A549 (cell line): ENCODE measurements around the gene EIF3A. TPM values are rescaled to one million over a fixed set of nuclear protein-coding genes. Genes with fewer than 3 reads are reported as not detected.

Experiments
- ATAC-seq, 2 experiments: fragments of 200-7000 bp in 1 of 2; fragments of >200 bp in 1 of 2; cut with Nextera tagmentation in 1 of 2; cut with Tn5 transposase in 1 of 2; 3 replicates each; pipeline versions ENCODE4 v1.8.0 to v1.9.1; 2018 to 2020; ENCODE audit warnings: mild to moderate bottlenecking in 1 of 2, moderate library complexity in 1 of 2
- CTCF ChIA-PET: fragments of 300-600 bp; sonication (Branson Sonifier 250); formaldehyde crosslinking; extraction: SDS; loops from one replicate; lab custom pipeline; 2021; ENCODE audit warnings: antibody characterized with exemption, inconsistent platforms; lab: Yijun Ruan, JAX
- POLR2A ChIA-PET: fragments of 350-600 bp; formaldehyde crosslinking; extraction: SDS; loops from one replicate; lab custom pipeline; 2021; ENCODE audit warnings: antibody characterized with exemption, inconsistent platforms; lab: Yijun Ruan, JAX
- DNase-seq, 2 experiments: peaks; one replicate each; pipeline versions ENCODE4 v3.0.0 to v3.0.0-alpha.2; 2011 to 2016; ENCODE audit warnings: low read depth in 1 of 2, low spot score in 1 of 2
- FAIRE-seq: peaks from 2 replicates; lab custom pipeline; 2011; peaks lifted over from hg19 to GRCh38; lab: Jason Lieb, UNC
- H3K27ac ChIP-seq, 2 experiments: fragments of >200 bp; sonication (Bioruptor Twin); formaldehyde crosslinking; 3 replicates each; pipeline ENCODE4 v1.5.1; 2016 to 2017
- H3K4me1 ChIP-seq: fragments of >200 bp; sonication (Bioruptor Twin); formaldehyde crosslinking; 3 replicates; pipeline ENCODE4 v1.6.1; 2016
- H3K4me2 ChIP-seq: fragments of >200 bp; sonication (Bioruptor Twin); formaldehyde crosslinking; 3 replicates; pipeline ENCODE4 v1.6.1; 2016
- H3K4me3 ChIP-seq: fragments of >200 bp; sonication (Bioruptor Twin); formaldehyde crosslinking; 3 replicates; pipeline ENCODE4 v1.5.1; 2016
- H3K9me3 ChIP-seq: fragments of >200 bp; sonication (Bioruptor Twin); formaldehyde crosslinking; 3 replicates; pipeline ENCODE4 v1.6.1; 2016
- BCL3 ChIP-seq: fragments of >200 bp; sonication (Bioruptor Twin); formaldehyde crosslinking; IDR thresholded peaks from 3 replicates; pipeline ENCODE4 v1.6.1; 2016
- CHD2 ChIP-seq: fragments of 150-350 bp; IDR thresholded peaks from 2 replicates; pipeline ENCODE4 v1.6.1; 2014; ENCODE audit warnings: low read length; ENCODE audit not compliant: partially characterized antibody
- CHD4 ChIP-seq: fragments of 200-600 bp; sonication (generic); IDR thresholded peaks from 2 replicates; pipeline ENCODE4 v1.6.1; 2016; ENCODE audit warnings: antibody characterized with exemption, mild to moderate bottlenecking, borderline replicate concordance
- EHF ChIP-seq: fragments of 250-450 bp; sonication (Bioruptor Pico); IDR thresholded peaks from 2 replicates; pipeline ENCODE4 v1.5.0; 2020; ENCODE audit warnings: mild to moderate bottlenecking
- EHMT2 ChIP-seq: fragments of 200-600 bp; sonication (generic); IDR thresholded peaks from 2 replicates; pipeline ENCODE4 v1.6.1; 2016; ENCODE audit warnings: antibody characterized with exemption, low read depth, mild to moderate bottlenecking, moderate library complexity
- FOSB ChIP-seq: fragments of 250-450 bp; sonication (Bioruptor Pico); IDR thresholded peaks from 2 replicates; pipeline ENCODE4 v1.5.0; 2020; ENCODE audit warnings: mild to moderate bottlenecking, moderate library complexity
- FOXS1 ChIP-seq: fragments of 250-450 bp; sonication (Bioruptor Pico); IDR thresholded peaks from 2 replicates; pipeline ENCODE4 v1.5.0; 2020; ENCODE audit warnings: mild to moderate bottlenecking, moderate library complexity
- HDAC2 ChIP-seq: fragments of 200-600 bp; sonication (generic); IDR thresholded peaks from 2 replicates; pipeline ENCODE4 v1.6.1; 2016
- HOXA7 ChIP-seq: fragments of 250-450 bp; sonication (Bioruptor Pico); IDR thresholded peaks from 2 replicates; pipeline ENCODE4 v1.5.0; 2020; ENCODE audit warnings: mild to moderate bottlenecking, moderate library complexity
- HOXB5 ChIP-seq: fragments of 250-450 bp; sonication (Bioruptor Pico); IDR thresholded peaks from 2 replicates; pipeline ENCODE4 v1.5.0; 2020; ENCODE audit warnings: mild to moderate bottlenecking, moderate library complexity
- JUN ChIP-seq, 2 experiments: fragments of >200 bp; sonication (Bioruptor Twin); formaldehyde crosslinking; IDR thresholded peaks; 2 replicates in 1 of 2; 3 replicates in 1 of 2; pipeline ENCODE4 v1.6.1; 2016 to 2017
- JUNB ChIP-seq: fragments of >200 bp; sonication (Bioruptor Twin); formaldehyde crosslinking; IDR thresholded peaks from 2 replicates; pipeline ENCODE4 v1.6.1; 2016
- KDM1A ChIP-seq: fragments of 200-600 bp; sonication (generic); IDR thresholded peaks from 2 replicates; pipeline ENCODE4 v1.6.1; 2016; ENCODE audit warnings: low read depth, mild to moderate bottlenecking
- KDM5A ChIP-seq: fragments of 200-600 bp; sonication (generic); IDR thresholded peaks from 2 replicates; pipeline ENCODE4 v1.6.1; 2016; ENCODE audit warnings: antibody characterized with exemption, mild to moderate bottlenecking
- NFE2L2 ChIP-seq: fragments of 150-350 bp; conservative IDR thresholded peaks from 2 replicates; pipeline ENCODE4 v1.6.1; 2014; ENCODE audit warnings: low read length
- PBX3 ChIP-seq: IDR thresholded peaks from 2 replicates; pipeline ENCODE4 v1.6.1; 2012
- PHF8 ChIP-seq: fragments of 200-600 bp; sonication (generic); IDR thresholded peaks from 2 replicates; pipeline ENCODE4 v1.6.1; 2016; ENCODE audit warnings: low read depth, mild to moderate bottlenecking, antibody characterized with exemption, moderate library complexity, borderline replicate concordance
- POLR2AphosphoS2 ChIP-seq: conservative IDR thresholded peaks from 2 replicates; pipeline ENCODE4 v1.6.1; 2012; ENCODE audit warnings: low read length, improper control_type of control experiment, inconsistent platforms
- RAD21 ChIP-seq, 2 experiments: fragments of >200 bp in 1 of 2; sonication (Bioruptor Twin) in 1 of 2; formaldehyde crosslinking in 1 of 2; IDR thresholded peaks in 1 of 2; conservative IDR thresholded peaks in 1 of 2; 2 replicates in 1 of 2; 3 replicates in 1 of 2; pipeline ENCODE4 v1.6.1; 2012 to 2018; ENCODE audit warnings: inconsistent platforms in 1 of 2
- RARB ChIP-seq: fragments of 250-450 bp; sonication (Bioruptor Pico); IDR thresholded peaks from 2 replicates; pipeline ENCODE4 v1.8.0; 2021; ENCODE audit warnings: mild to moderate bottlenecking, moderate library complexity
- RCOR1 ChIP-seq: fragments of 150-350 bp; IDR thresholded peaks from 2 replicates; pipeline ENCODE4 v1.6.1; 2014; ENCODE audit warnings: antibody characterized with exemption, low read length, low read depth
- SREBF2 ChIP-seq: fragments of 450-650 bp; IDR thresholded peaks from 2 replicates; pipeline ENCODE4 v1.6.1; 2014; ENCODE audit warnings: mild to moderate bottlenecking, moderate library complexity
- TFCP2L1 ChIP-seq: fragments of 250-450 bp; sonication (Bioruptor Pico); IDR thresholded peaks from 2 replicates; pipeline ENCODE4 v1.5.0; 2021; ENCODE audit warnings: mild to moderate bottlenecking
- TP53 ChIP-seq: fragments of 250-450 bp; sonication (Bioruptor Pico); IDR thresholded peaks from 2 replicates; pipeline ENCODE4 v1.5.0; 2021; ENCODE audit warnings: mild to moderate bottlenecking, moderate library complexity
- USF2 ChIP-seq: fragments of 450-650 bp; IDR thresholded peaks from 2 replicates; pipeline ENCODE4 v1.6.1; 2014; ENCODE audit warnings: antibody characterized with exemption
- ZC3H11A ChIP-seq: fragments of 450-650 bp; IDR thresholded peaks from 2 replicates; pipeline ENCODE4 v1.6.1; 2014; ENCODE audit warnings: antibody characterized with exemption, mild to moderate bottlenecking
- ZNF302 ChIP-seq: fragments of 250-450 bp; sonication (Bioruptor Pico); IDR thresholded peaks from 2 replicates; pipeline ENCODE4 v1.9.0; 2021; ENCODE audit warnings: inconsistent platforms, mild to moderate bottlenecking, moderate library complexity
- ZSCAN20 ChIP-seq: fragments of 250-450 bp; sonication (Bioruptor Pico); IDR thresholded peaks from 2 replicates; pipeline ENCODE4 v1.8.0; 2022; ENCODE audit warnings: mild to moderate bottlenecking, moderate library complexity
- WGBS: methylation state at CpG from one replicate; pipeline ENCODE4 v1.1.6; 2017; ENCODE audit errors: missing lambda C conversion rate; 5-methylcytosine and 5-hydroxymethylcytosine counted together
- polyA plus RNA-seq, 4 experiments: library from polyadenylated mRNA; depleted of rRNA in 3 of 4; stranded (reverse); fragments of >200 nt; fragmentation: RNase III in 1 of 4; extraction: RNeasy Plus Mini Kit Qiagen cat#74134 plus additional on column Dnase treatment in 1 of 4; gene quantifications; 2 replicates in 3 of 4; 3 replicates in 1 of 4; pipeline ENCODE4 v1.2.3, GENCODE V29; 2011 to 2017
- TF ChIP-seq, protein P1 (sequence below): IDR thresholded peaks from 2 replicates; pipeline ENCODE4 v1.6.1; 2012
- TF ChIP-seq, protein P2 (sequence below): fragments of 250-450 bp; sonication (Bioruptor Pico); IDR thresholded peaks from 2 replicates; pipeline ENCODE4 v1.5.0; 2020; ENCODE audit warnings: low read depth, mild to moderate bottlenecking, moderate library complexity
- TF ChIP-seq, protein P3 (sequence below): fragments of >200 bp; sonication (Bioruptor Twin); formaldehyde crosslinking; IDR thresholded peaks from 2 replicates; pipeline ENCODE4 v1.6.1; 2016

EIF3A gene
- polyA plus RNA-seq, 2 of the 4 experiments (the other 2 are of a cell fraction), result 71.0 to 154 TPM

GRCh38 chr10:119073584-119073983, 7.0 kb downstream of the EIF3A start:
- DNase-seq (no peak), ATAC-seq (no peak), FAIRE-seq (no peak)
- POLR2A ChIA-PET, result no interaction called here
- H3K27ac ChIP-seq, result no peak overlapping the region
- H3K4me2 ChIP-seq, result no peak overlapping the region
- CTCF ChIA-PET, result no interaction called here
- H3K4me3 ChIP-seq, result no peak overlapping the region
- peaks cover 38% of the 10 kb centered on the region for H3K4me1 ChIP-seq
- TF ChIP-seq EHMT2 (no peak), PHF8 (no peak), ZC3H11A (no peak), RCOR1 (no peak), CHD4 (no peak), BCL3 (no peak), RARB (CRISPR knock-in tag) (no peak), FOSB (no peak), POLR2AphosphoS2 (no peak), HOXA7 (CRISPR knock-in tag) (no peak), USF2 (no peak), CHD2 (no peak), FOXS1 (no peak), EHF (no peak), HDAC2 (no peak), TFCP2L1 (CRISPR knock-in tag) (no peak), SREBF2 (no peak), KDM5A (no peak), RAD21 (conservative IDR thresholded peaks at IDR 0.05 in 1 of 2, IDR thresholded peaks at IDR 0.05 in 1 of 2) (no peak)
- TF ChIP-seq, protein P1, sequence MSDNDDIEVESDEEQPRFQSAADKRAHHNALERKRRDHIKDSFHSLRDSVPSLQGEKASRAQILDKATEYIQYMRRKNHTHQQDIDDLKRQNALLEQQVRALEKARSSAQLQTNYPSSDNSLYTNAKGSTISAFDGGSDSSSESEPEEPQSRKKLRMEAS, result no peak
- H3K9me3 ChIP-seq, result no peaks in the 10 kb centered on the region
- 87% methylated on average over 6 of the region's 6 CpGs for WGBS

DNA sequence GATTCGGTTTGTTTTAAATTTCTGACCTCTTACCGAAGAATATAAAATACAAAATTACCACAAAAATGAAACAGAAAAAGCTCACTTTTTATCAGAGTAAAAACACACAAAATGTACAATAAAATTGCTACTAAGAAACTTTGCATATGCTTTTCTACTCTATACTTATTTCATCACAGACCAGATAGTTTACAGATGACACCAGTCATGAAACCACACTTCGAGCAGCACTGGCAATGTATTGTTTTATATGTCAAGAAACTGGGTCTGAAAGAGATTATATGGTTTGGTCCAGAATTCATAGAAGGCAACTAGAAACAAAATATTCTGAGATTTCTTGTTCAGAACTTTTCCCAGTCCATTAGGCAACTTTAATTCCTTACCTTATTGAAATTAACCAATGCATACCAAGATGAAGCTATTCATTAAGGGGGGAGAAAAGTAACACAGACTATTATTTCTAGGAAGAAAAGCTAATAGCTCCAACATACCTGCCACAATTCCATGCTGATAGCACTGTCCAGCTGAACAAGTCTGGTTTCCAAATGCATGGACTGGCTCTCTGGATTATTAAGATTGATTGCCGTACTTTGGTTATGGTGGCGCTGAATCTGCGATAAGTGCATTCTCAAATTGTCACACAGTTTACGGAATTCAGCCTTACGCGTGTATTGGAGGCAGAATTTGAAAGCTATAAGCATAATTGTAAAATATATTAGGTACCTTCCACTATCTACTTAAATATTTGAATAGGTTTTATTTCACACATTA, 10.0 kb downstream of the EIF3A start:
- CTCF ChIA-PET, result no interaction called here
- FAIRE-seq (no peak), ATAC-seq (no peak), DNase-seq (no peak)
- peaks cover 13% of the 10 kb centered on the region for H3K4me1 ChIP-seq
- H3K27ac ChIP-seq, result no peak overlapping the region
- no peaks in the 10 kb centered on the region for H3K9me3 ChIP-seq
- WGBS, result 93% methylated on average over 9 of the region's 9 CpGs
- H3K4me3 ChIP-seq, result no peak overlapping the region
- POLR2A ChIA-PET, result interaction anchor here (0.6 kb wide), 1 partner anchor 17 kb away, joined by 3 read pairs; no protein-coding TSS in a partner anchor
- H3K4me2 ChIP-seq, result no peak overlapping the region
- TF ChIP-seq HOXB5, result no peak
- TF ChIP-seq ZSCAN20 (CRISPR knock-in tag), result no peak
- no peak for TF ChIP-seq JUNB
- TF ChIP-seq TFCP2L1 (CRISPR knock-in tag), result no peak
- TF ChIP-seq KDM1A, result no peak
- TF ChIP-seq TP53 (CRISPR knock-in tag), result no peak
- TF ChIP-seq, protein P1, result no peak
- no peak for TF ChIP-seq FOXS1
- TF ChIP-seq KDM5A, result no peak
- TF ChIP-seq JUN (IDR thresholded peaks at IDR 0.05), result no peak
- no peak for TF ChIP-seq HDAC2
- TF ChIP-seq ZC3H11A, result no peak
- TF ChIP-seq RARB (CRISPR knock-in tag), result no peak
- no peak for TF ChIP-seq EHF
- no peak for TF ChIP-seq RAD21 (conservative IDR thresholded peaks at IDR 0.05 in 1 of 2, IDR thresholded peaks at IDR 0.05 in 1 of 2)
- no peak for TF ChIP-seq ZNF302 (CRISPR knock-in tag)
- no peak for TF ChIP-seq PBX3
- TF ChIP-seq NFE2L2, result no peak
- TF ChIP-seq, protein P2, sequence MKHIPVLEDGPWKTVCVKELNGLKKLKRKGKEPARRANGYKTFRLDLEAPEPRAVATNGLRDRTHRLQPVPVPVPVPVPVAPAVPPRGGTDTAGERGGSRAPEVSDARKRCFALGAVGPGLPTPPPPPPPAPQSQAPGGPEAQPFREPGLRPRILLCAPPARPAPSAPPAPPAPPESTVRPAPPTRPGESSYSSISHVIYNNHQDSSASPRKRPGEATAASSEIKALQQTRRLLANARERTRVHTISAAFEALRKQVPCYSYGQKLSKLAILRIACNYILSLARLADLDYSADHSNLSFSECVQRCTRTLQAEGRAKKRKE, result no peak
- TF ChIP-seq, protein P3, sequence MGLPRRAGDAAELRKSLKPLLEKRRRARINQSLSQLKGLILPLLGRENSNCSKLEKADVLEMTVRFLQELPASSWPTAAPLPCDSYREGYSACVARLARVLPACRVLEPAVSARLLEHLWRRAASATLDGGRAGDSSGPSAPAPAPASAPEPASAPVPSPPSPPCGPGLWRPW, result no peak
